Sigmoid colon (tissue), 4 donors: ENCODE measurements around the gene UTS2B.

Experiments
- POLR2A ChIP-seq, 2 donors: fragments of 450-650 bp; IDR thresholded peaks; one replicate each; pipeline ENCODE4 v1.6.1; 2016; ENCODE audit warnings: antibody characterized with exemption in 2 of 2, mild to moderate bottlenecking in 2 of 2, moderate library complexity in 2 of 2
- POLR2AphosphoS5 ChIP-seq, 4 donors: sonication (generic); formaldehyde crosslinking; IDR thresholded peaks; one replicate each; pipeline ENCODE4 v1.6.1; 2017; ENCODE audit warnings: antibody characterized with exemption in 4 of 4

DNA sequence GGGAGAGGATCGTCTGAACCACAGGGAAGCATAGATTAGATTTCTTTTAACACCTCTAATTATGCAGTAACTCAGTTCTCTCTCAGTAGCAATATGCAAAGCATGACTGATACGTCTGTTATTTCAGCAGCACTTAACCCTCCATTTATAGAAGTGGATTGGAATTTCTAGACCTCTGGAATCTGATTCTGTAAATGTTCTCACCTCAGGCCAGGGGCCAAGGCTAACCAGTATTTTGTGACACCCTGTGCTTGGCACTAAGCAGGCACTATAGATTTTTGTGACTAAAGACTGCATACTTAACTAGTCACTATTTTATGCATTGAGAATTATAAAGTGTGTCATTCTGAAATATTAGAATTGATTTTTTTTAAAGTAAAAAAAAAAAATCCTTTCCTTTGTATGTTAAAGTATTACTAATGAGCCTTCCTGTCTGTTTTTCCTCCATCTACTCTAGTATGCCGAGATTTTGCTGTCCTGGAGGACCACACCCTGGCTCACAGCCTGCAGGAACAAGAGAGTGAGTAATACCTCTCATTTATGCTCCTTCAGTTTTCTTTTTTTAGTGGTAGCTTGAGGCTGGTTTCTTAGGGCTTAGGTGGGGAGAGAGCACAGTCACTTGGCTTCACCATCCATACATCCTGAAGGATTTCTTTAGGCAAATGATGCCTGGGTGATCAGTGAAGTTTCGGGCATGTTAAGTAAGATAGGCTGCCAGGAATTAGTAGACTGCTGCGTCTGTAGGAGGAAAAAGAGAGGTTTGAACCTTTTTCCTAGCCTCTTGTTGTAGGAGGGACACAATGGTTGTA, 26.5 kb upstream of the UTS2B start:
- TF ChIP-seq POLR2AphosphoS5 (IDR thresholded peaks at IDR 0.05) = no peak
- TF ChIP-seq POLR2A (IDR thresholded peaks at IDR 0.05) = no peak
